CD4-positive, alpha-beta memory T cell (primary cell): ENCODE measurements around the gene ADIG. TPM values are rescaled to one million over a fixed set of nuclear protein-coding genes. Genes with fewer than 3 reads are reported as not detected.

Experiments
- CTCF ChIA-PET: fragments of 350-600 bp; sonication (Branson Sonifier 250); formaldehyde crosslinking; loops from one replicate; lab custom pipeline; 2021; ENCODE audit warnings: inconsistent platforms; ENCODE audit not compliant: partially characterized antibody; lab: Charles Lee
- POLR2A ChIA-PET: fragments of 350-600 bp; sonication (Branson Sonifier 250); formaldehyde crosslinking; loops from one replicate; lab custom pipeline; 2021; ENCODE audit not compliant: partially characterized antibody; lab: Charles Lee
- DNase-seq, 5 donors: peaks; one replicate each; pipeline versions ENCODE4 v3.0.0 to v3.0.0-alpha.2; 2020 to 2022; ENCODE audit warnings: mixed read lengths in 1 of 5
- H3K27ac ChIP-seq: one replicate; pipeline ENCODE4 v1.7.0; 2013; ENCODE audit warnings: low read depth, low read length
- H3K27me3 ChIP-seq: 2 replicates; pipeline ENCODE4 v1.7.0; 2013; ENCODE audit warnings: mild to moderate bottlenecking, low read length, moderate library complexity; ENCODE audit not compliant: insufficient read depth
- H3K36me3 ChIP-seq: 2 replicates; pipeline ENCODE4 v1.7.0; 2013; ENCODE audit warnings: mild to moderate bottlenecking, low read length, moderate library complexity; ENCODE audit not compliant: insufficient read depth
- H3K4me1 ChIP-seq: 2 replicates; pipeline ENCODE4 v1.7.0; 2013; ENCODE audit warnings: mild to moderate bottlenecking, low read length, moderate library complexity; ENCODE audit not compliant: insufficient read depth
- H3K4me3 ChIP-seq, 2 donors: one replicate each; pipeline ENCODE4 v1.7.0; 2013; ENCODE audit warnings: low read length in 2 of 2, mild to moderate bottlenecking in 1 of 2
- H3K9me3 ChIP-seq, 2 donors: one replicate each; pipeline ENCODE4 v1.7.0; 2013; ENCODE audit warnings: low read length in 2 of 2, control low read depth in 1 of 2; ENCODE audit not compliant: control insufficient read depth in 1 of 2
- H3K27ac Mint-ChIP-seq, 7 donors: one replicate each; pipeline ENCODE4 v1.8.0; 2020 to 2021; ENCODE audit warnings: mixed read lengths in 7 of 7, mild to moderate bottlenecking in 6 of 7, inconsistent platforms in 3 of 7, moderate library complexity in 3 of 7
- H3K27me3 Mint-ChIP-seq, 2 donors: one replicate each; pipeline ENCODE4 v1.8.0; 2020 to 2021; ENCODE audit warnings: mixed read lengths in 2 of 2
- H3K36me3 Mint-ChIP-seq, 2 donors: one replicate each; pipeline ENCODE4 v1.8.0; 2020 to 2021; ENCODE audit warnings: mixed read lengths in 2 of 2, inconsistent platforms in 1 of 2, mild to moderate bottlenecking in 1 of 2
- H3K4me1 Mint-ChIP-seq, 4 donors: one replicate each; pipeline ENCODE4 v1.8.0; 2020 to 2021; ENCODE audit warnings: mixed read lengths in 4 of 4, mild to moderate bottlenecking in 1 of 4
- H3K4me3 Mint-ChIP-seq, 8 donors: one replicate each; pipeline ENCODE4 v1.8.0; 2020 to 2021; ENCODE audit warnings: mixed read lengths in 8 of 8, mild to moderate bottlenecking in 7 of 8, moderate library complexity in 6 of 8, inconsistent platforms in 3 of 8
- H3K9me3 Mint-ChIP-seq, 8 donors: one replicate each; pipeline ENCODE4 v1.8.0; 2020 to 2021; ENCODE audit warnings: mixed read lengths in 8 of 8, mild to moderate bottlenecking in 5 of 8, inconsistent platforms in 3 of 8, moderate library complexity in 1 of 8
- intact Hi-C: fragments of 100-400 bp; cut with micrococcal nuclease; formaldehyde crosslinking; loops from one replicate; pipeline ENCODE4 v1.15.1; 2023
- polyA plus RNA-seq, 2 donors: library from polyadenylated mRNA; unstranded; fragments of 300-500 nt; fragmentation: Illumina TruSeq; gene quantifications; one replicate each; pipeline ENCODE4 v1.2.3, GENCODE V29; 2021
- total RNA-seq, 2 experiments: library from RNA; stranded (reverse); gene quantifications; one replicate each; pipeline ENCODE4 v1.2.3, GENCODE V29; 2021

ADIG gene
- total and polyA plus RNA-seq, 4 experiments from 2014 or later, result not detected

DNA sequence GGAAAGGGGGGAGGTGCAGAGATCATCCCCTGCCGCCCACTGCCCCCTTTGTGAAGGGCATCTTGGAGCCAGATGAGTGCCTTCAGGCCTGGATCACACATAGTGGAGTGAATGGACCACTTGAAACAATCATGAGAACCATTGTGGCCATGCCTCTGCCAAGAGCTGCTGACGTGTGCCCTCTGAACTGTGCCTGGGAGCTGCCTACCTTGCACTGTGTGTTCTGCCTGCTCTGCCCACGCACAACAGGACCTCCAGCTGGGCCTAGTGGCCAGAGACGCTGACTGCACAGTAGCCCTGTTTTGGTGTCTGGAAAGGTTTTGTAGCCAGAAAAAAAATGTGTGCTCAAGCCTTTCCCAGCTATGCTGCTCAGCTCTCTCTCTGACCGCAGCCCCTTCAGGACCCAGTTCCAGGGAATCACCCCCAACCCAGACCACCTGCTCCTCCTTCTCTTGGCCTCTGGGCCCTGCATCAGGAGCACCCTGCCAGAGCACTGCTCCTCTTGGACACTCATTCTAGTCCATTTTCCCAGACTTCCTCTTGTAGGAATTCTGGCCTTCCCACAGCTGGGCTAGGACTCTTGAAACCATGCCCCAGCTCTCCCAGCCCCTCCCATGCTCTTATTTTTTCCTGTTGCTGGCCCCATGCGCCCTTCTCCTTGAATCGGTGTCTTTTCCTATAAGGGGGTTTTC, 1.6 kb upstream of the ADIG start:
- intact Hi-C loops, result no loop called here
- POLR2A ChIA-PET, result interaction anchor here (0.7 kb wide), 1 partner anchor 9 kb away, joined by 3 read pairs; no protein-coding TSS in a partner anchor
- H3K27ac Mint-ChIP-seq, result peak overlapping the region in 2 of 7 donors; percentile 53 to 84

DNA sequence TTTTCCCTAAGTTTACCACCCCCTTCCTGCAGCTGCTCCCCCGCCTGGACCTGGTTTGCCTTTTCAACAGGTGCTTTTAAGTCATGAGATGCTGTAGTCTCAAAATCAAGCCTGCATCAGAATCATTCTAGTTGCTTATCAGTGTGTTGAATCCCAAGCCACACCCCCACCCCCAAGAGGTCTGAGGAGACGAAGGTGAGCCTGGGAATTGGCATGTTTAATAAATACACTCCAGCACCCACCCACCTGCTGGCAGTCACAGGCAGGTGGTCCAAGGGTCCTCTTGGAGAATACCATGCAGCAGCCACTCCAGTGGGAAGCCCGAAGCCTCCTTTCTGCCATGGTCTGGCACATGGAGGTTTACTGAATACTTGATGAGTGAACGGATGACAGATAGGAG, 1.1 kb upstream of the ADIG start:
- H3K27ac ChIP-seq, result no peak overlapping the region
- intact Hi-C loops, result no loop called here
- peaks cover 11% of the 10 kb centered on the region for H3K36me3 ChIP-seq
- H3K4me3 ChIP-seq, result no peak overlapping the region
- H3K4me3 Mint-ChIP-seq, result no peak overlapping the region
- H3K27me3 Mint-ChIP-seq, result no peaks in the 10 kb centered on the region
- no peaks in the 10 kb centered on the region for H3K9me3 ChIP-seq
- peaks cover 10 to 18% of the 10 kb centered on the region in 2 donors for H3K36me3 Mint-ChIP-seq
- H3K9me3 Mint-ChIP-seq, result peaks cover 0 to 1% (median 0%) of the 10 kb centered on the region in 8 donors
- peak overlapping the region in 2 of 7 donors; percentile 53 to 84 for H3K27ac Mint-ChIP-seq
- no peak for DNase-seq
- ChIA-PET CTCF (no interaction called here), POLR2A (no interaction called here)
- no peaks in the 10 kb centered on the region for H3K27me3 ChIP-seq
- H3K4me1 Mint-ChIP-seq, result no peaks in the 10 kb centered on the region
- no peaks in the 10 kb centered on the region for H3K4me1 ChIP-seq

More for the DNA sequence above, 1.6 kb upstream of the ADIG start:
- CTCF ChIA-PET, result no interaction called here
- Mint-ChIP-seq H3K36me3 (peaks cover 15 to 23% of the 10 kb centered on the region in 2 donors), H3K9me3 (peaks cover 0 to 1% (median 0%) of the 10 kb centered on the region in 8 donors), H3K27me3 (no peaks in the 10 kb centered on the region), H3K4me3 (no peak overlapping the region), H3K4me1 (no peaks in the 10 kb centered on the region)
- Histone ChIP-seq H3K27me3 (no peaks in the 10 kb centered on the region), H3K4me1 (no peaks in the 10 kb centered on the region), H3K4me3 (no peak overlapping the region), H3K36me3 (peaks cover 17% of the 10 kb centered on the region), H3K27ac (no peak overlapping the region), H3K9me3 (no peaks in the 10 kb centered on the region)
- DNase-seq, result no peak

- intact Hi-C loops, result no loop called here
- Histone ChIP-seq H3K36me3 (no peaks in the 10 kb centered on the region), H3K9me3 (no peaks in the 10 kb centered on the region)
Measured at GRCh38 chr20:38581830-38582358, 897 bp downstream of the ADIG start.

DNA sequence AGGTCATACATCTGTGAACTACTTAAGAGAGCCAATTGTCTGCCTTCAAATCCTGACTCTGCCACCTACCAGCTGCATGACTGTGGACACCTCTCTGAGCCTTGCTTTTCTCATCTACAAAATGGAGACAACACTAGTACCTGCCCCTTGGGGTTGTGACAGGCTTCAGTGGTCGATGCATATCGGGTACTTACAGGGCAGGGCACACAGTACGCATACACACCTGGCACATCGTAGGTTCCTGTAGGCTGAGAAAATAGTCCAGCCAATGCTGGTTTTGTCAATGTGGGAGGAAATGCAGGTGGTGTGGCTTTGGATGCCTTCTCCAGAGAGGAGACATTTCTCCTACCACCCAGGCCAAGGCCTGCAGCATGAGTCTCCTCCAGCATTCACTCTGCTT, 2.3 kb downstream of the ADIG start:
- no peaks in the 10 kb centered on the region for H3K4me1 ChIP-seq
- H3K36me3 ChIP-seq, result no peaks in the 10 kb centered on the region
- ChIA-PET CTCF (no interaction called here), POLR2A (no interaction called here)
- Mint-ChIP-seq H3K4me3 (no peak overlapping the region), H3K27me3 (peaks cover 0 to 3% of the 10 kb centered on the region in 2 donors), H3K4me1 (no peaks in the 10 kb centered on the region), H3K9me3 (peaks cover 0 to 1% (median 0%) of the 10 kb centered on the region in 8 donors), H3K27ac (no peak overlapping the region), H3K36me3 (no peaks in the 10 kb centered on the region)
- no peak for DNase-seq
- H3K27ac ChIP-seq, result no peak overlapping the region
- intact Hi-C loops, result no loop called here
- H3K9me3 ChIP-seq, result no peaks in the 10 kb centered on the region
- no peaks in the 10 kb centered on the region for H3K27me3 ChIP-seq
- H3K4me3 ChIP-seq, result no peak overlapping the region

More at GRCh38 chr20:38581830-38582358, 897 bp downstream of the ADIG start:
- H3K27me3 Mint-ChIP-seq, result peaks cover 0 to 1% of the 10 kb centered on the region in 2 donors
- ChIA-PET CTCF (no interaction called here), POLR2A (no interaction called here)
- Histone ChIP-seq H3K4me1 (no peaks in the 10 kb centered on the region), H3K4me3 (no peak overlapping the region), H3K27me3 (no peaks in the 10 kb centered on the region), H3K27ac (no peak overlapping the region)
- H3K27ac Mint-ChIP-seq, result no peak overlapping the region
- DNase-seq, result no peak
- peaks cover 0 to 1% (median 0%) of the 10 kb centered on the region in 8 donors for H3K9me3 Mint-ChIP-seq
- peak overlapping the region in 1 of 8 donors; percentile 6 for H3K4me3 Mint-ChIP-seq
- no peaks in the 10 kb centered on the region for H3K4me1 Mint-ChIP-seq
- peaks cover 5 to 9% of the 10 kb centered on the region in 2 donors for H3K36me3 Mint-ChIP-seq

- Mint-ChIP-seq H3K4me3 (no peak overlapping the region), H3K36me3 (no peaks in the 10 kb centered on the region), H3K4me1 (no peaks in the 10 kb centered on the region), H3K27me3 (peaks cover 0 to 3% of the 10 kb centered on the region in 2 donors), H3K9me3 (peaks cover 0 to 1% (median 0%) of the 10 kb centered on the region in 8 donors), H3K27ac (no peak overlapping the region)
- Histone ChIP-seq H3K4me3 (no peak overlapping the region), H3K36me3 (no peaks in the 10 kb centered on the region), H3K27ac (no peak overlapping the region), H3K27me3 (no peaks in the 10 kb centered on the region), H3K4me1 (no peaks in the 10 kb centered on the region), H3K9me3 (no peaks in the 10 kb centered on the region)
- no peak for DNase-seq
- POLR2A ChIA-PET, result no interaction called here
- CTCF ChIA-PET, result no interaction called here
- intact Hi-C loops, result no loop called here
Measured at GRCh38 chr20:38584099-38584763, 3.2 kb downstream of the ADIG start.

- no peaks in the 10 kb centered on the region for H3K9me3 ChIP-seq
- no peaks in the 10 kb centered on the region for H3K36me3 Mint-ChIP-seq
- H3K4me1 Mint-ChIP-seq, result no peaks in the 10 kb centered on the region
- H3K9me3 Mint-ChIP-seq, result peaks cover 0 to 1% (median 0%) of the 10 kb centered on the region in 8 donors
- CTCF ChIA-PET, result no interaction called here
- H3K27ac Mint-ChIP-seq, result no peak overlapping the region
- intact Hi-C loops, result no loop called here
- no peak overlapping the region for H3K4me3 Mint-ChIP-seq
- DNase-seq, result no peak
- no peaks in the 10 kb centered on the region for H3K27me3 ChIP-seq
- POLR2A ChIA-PET, result no interaction called here
- no peak overlapping the region for H3K4me3 ChIP-seq
- no peaks in the 10 kb centered on the region for H3K36me3 ChIP-seq
- H3K27me3 Mint-ChIP-seq, result peaks cover 0 to 3% of the 10 kb centered on the region in 2 donors
- H3K27ac ChIP-seq, result no peak overlapping the region
- no peaks in the 10 kb centered on the region for H3K4me1 ChIP-seq
Measured at GRCh38 chr20:38585404-38586180, 4.6 kb downstream of the ADIG start.

DNA sequence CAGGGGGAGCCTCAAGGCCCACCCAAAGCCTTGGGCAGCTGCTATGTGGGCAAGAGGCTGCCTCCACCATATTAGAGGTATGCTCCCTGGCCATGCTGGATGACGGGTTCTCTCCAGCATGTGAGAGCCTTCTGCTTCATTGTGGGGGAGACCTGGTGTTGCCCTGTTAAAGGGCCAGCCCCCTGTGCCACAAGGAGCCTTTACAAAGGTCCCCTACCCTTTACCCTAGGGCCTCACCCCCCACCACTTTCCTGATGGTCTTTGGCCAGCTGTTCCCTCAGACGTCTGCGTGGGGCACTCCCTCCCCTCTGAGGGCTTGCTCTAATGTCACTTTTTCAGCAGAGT, 5.2 kb downstream of the ADIG start:
- H3K36me3 Mint-ChIP-seq, result no peaks in the 10 kb centered on the region

More for the DNA sequence above, 5.2 kb downstream of the ADIG start:
- POLR2A ChIA-PET, result no interaction called here
- Mint-ChIP-seq H3K9me3 (no peaks in the 10 kb centered on the region), H3K27ac (no peak overlapping the region), H3K27me3 (peaks cover 0 to 3% of the 10 kb centered on the region in 2 donors), H3K4me1 (no peaks in the 10 kb centered on the region), H3K4me3 (no peak overlapping the region)
- CTCF ChIA-PET, result no interaction called here
- Histone ChIP-seq H3K27ac (no peak overlapping the region), H3K4me1 (no peaks in the 10 kb centered on the region), H3K27me3 (no peaks in the 10 kb centered on the region), H3K36me3 (no peaks in the 10 kb centered on the region), H3K9me3 (no peaks in the 10 kb centered on the region), H3K4me3 (no peak overlapping the region)
- intact Hi-C loops, result no loop called here
- DNase-seq, result no peak
